CD14-positive monocyte (primary cell): ENCODE data around the gene SP7. TPM values are rescaled to one million over a fixed set of nuclear protein-coding genes. Genes with fewer than 3 reads are reported as not detected.

ENCODE experiments used
- DNase-seq, 3 donors: peaks; one replicate each; pipeline ENCODE4 v3.0.0-alpha.2; 2011 to 2022
- H2AFZ ChIP-seq: 2 replicates; pipeline ENCODE4 v1.6.0; 2012; ENCODE audit warnings: mild to moderate bottlenecking, low read depth, low read length, inconsistent platforms; ENCODE audit not compliant: insufficient read depth, poor library complexity, severe bottlenecking
- H3K27ac ChIP-seq, 2 donors: 1 replicate in 1 of 2; 2 replicates in 1 of 2; pipeline ENCODE4 v1.5.1; 2012 to 2013; ENCODE audit warnings: low read length in 2 of 2, control low read depth in 1 of 2, inconsistent platforms in 1 of 2, low read depth in 1 of 2, mild to moderate bottlenecking in 1 of 2
- H3K27me3 ChIP-seq, 2 donors: one replicate each; pipeline versions ENCODE4 v1.6.0 to v1.6.1; 2011 to 2013; ENCODE audit warnings: low read length in 2 of 2; ENCODE audit not compliant: control insufficient read depth in 2 of 2, insufficient read depth in 2 of 2
- H3K36me3 ChIP-seq, 2 donors: replicated peaks in 1 of 2; 1 replicate in 1 of 2; 2 replicates in 1 of 2; pipeline versions ENCODE4 v1.5.1 to v1.6.1; 2012 to 2013; ENCODE audit warnings: low read length in 2 of 2, control low read depth in 1 of 2, inconsistent platforms in 1 of 2, mild to moderate bottlenecking in 1 of 2; ENCODE audit not compliant: insufficient read depth in 2 of 2, control insufficient read depth in 1 of 2
- H3K4me1 ChIP-seq, 2 donors: 1 replicate in 1 of 2; 2 replicates in 1 of 2; pipeline versions ENCODE4 v1.5.1 to v1.6.1; 2012 to 2013; ENCODE audit warnings: low read length in 2 of 2, control low read depth in 1 of 2, inconsistent platforms in 1 of 2, mild to moderate bottlenecking in 1 of 2, moderate library complexity in 1 of 2; ENCODE audit not compliant: insufficient read depth in 2 of 2, control insufficient read depth in 1 of 2
- H3K4me2 ChIP-seq: replicated peaks from 2 replicates; pipeline ENCODE3; 2012; ENCODE audit warnings: low read length, moderate library complexity, mild to moderate bottlenecking; ENCODE audit not compliant: poor library complexity, severe bottlenecking; ENCODE audit errors: extremely low read depth
- H3K4me3 ChIP-seq, 3 experiments: fragments of 200-600 bp in 1 of 3; sonication (generic) in 1 of 3; replicated peaks in 1 of 3; 1 replicate in 2 of 3; 2 replicates in 1 of 3; pipeline ENCODE4 v1.5.1; 2011 to 2013; ENCODE audit warnings: low read length in 3 of 3, mild to moderate bottlenecking in 3 of 3, control low read depth in 2 of 3, low read depth in 2 of 3, inconsistent platforms in 1 of 3, moderate library complexity in 1 of 3
- H3K79me2 ChIP-seq: 2 replicates; pipeline ENCODE4 v1.6.0; 2012; ENCODE audit warnings: mild to moderate bottlenecking, control low read depth, inconsistent platforms, low read length, moderate library complexity; ENCODE audit not compliant: insufficient read depth
- H3K9ac ChIP-seq: 2 replicates; pipeline ENCODE4 v1.6.0; 2017; ENCODE audit warnings: low read length, mild to moderate bottlenecking; ENCODE audit not compliant: insufficient read depth, poor library complexity, severe bottlenecking
- H3K9me3 ChIP-seq, 2 donors: replicated peaks in 1 of 2; 1 replicate in 1 of 2; 2 replicates in 1 of 2; pipeline versions ENCODE4 v1.5.1 to v1.6.1; 2012 to 2013; ENCODE audit warnings: low read length in 2 of 2, control low read depth in 1 of 2; ENCODE audit not compliant: control insufficient read depth in 1 of 2, insufficient read depth in 1 of 2
- H4K20me1 ChIP-seq: 2 replicates; pipeline ENCODE4 v1.6.0; 2012; ENCODE audit warnings: mild to moderate bottlenecking, low read length, control low read depth, moderate library complexity; ENCODE audit not compliant: insufficient read depth
- H3K27ac Mint-ChIP-seq, 7 donors: one replicate each; pipeline ENCODE4 v1.8.0; 2020; ENCODE audit warnings: mild to moderate bottlenecking in 7 of 7, mixed read lengths in 7 of 7, moderate library complexity in 6 of 7, inconsistent platforms in 2 of 7
- H3K27me3 Mint-ChIP-seq, 3 donors: one replicate each; pipeline ENCODE4 v1.8.0; 2021 to 2022; ENCODE audit warnings: low read depth in 3 of 3, mild to moderate bottlenecking in 3 of 3, mixed read lengths in 3 of 3, moderate library complexity in 3 of 3, inconsistent platforms in 1 of 3
- H3K36me3 Mint-ChIP-seq, 2 donors: one replicate each; pipeline ENCODE4 v1.8.0; 2020; ENCODE audit warnings: mixed read lengths in 2 of 2, inconsistent platforms in 1 of 2, mild to moderate bottlenecking in 1 of 2
- H3K4me1 Mint-ChIP-seq: one replicate; pipeline ENCODE4 v1.8.0; 2020; ENCODE audit warnings: mild to moderate bottlenecking, mixed read lengths
- H3K4me3 Mint-ChIP-seq, 2 donors: one replicate each; pipeline ENCODE4 v1.8.0; 2020; ENCODE audit warnings: mild to moderate bottlenecking in 2 of 2, mixed read lengths in 2 of 2, moderate library complexity in 1 of 2
- H3K9me3 Mint-ChIP-seq, 7 donors: one replicate each; pipeline ENCODE4 v1.8.0; 2020 to 2022; ENCODE audit warnings: mixed read lengths in 7 of 7, mild to moderate bottlenecking in 6 of 7, moderate library complexity in 6 of 7, inconsistent platforms in 2 of 7
- WGBS: methylation state at CpG from one replicate; pipeline ENCODE4 v1.1.5; 2013; ENCODE audit warnings: missing lambda C conversion rate; ENCODE audit not compliant: insufficient coverage; 5-methylcytosine and 5-hydroxymethylcytosine counted together
- intact Hi-C, 2 donors: fragments of 100-400 bp; cut with micrococcal nuclease; formaldehyde crosslinking; loops; one replicate each; pipeline versions ENCODE4 v1.15.0 to v1.15.1; 2023
- polyA plus RNA-seq, 3 donors: library from polyadenylated mRNA; depleted of rRNA in 1 of 3; unstranded in 2 of 3; stranded (reverse) in 1 of 3; fragments of 300-500 nt in 2 of 3; fragments of >200 nt in 1 of 3; fragmentation: Illumina TruSeq in 2 of 3; gene quantifications; 1 replicate in 2 of 3; 2 replicates in 1 of 3; pipeline ENCODE4 v1.2.3, GENCODE V29; 2012 to 2021
- TF ChIP-seq, protein P1 (sequence below): fragments of 200-600 bp; IDR thresholded peaks from one replicate; pipeline ENCODE4 v1.8.0; 2022; ENCODE audit warnings: antibody characterized with exemption, mild to moderate bottlenecking

Gene SP7
- polyA plus RNA-seq, 3 donors: 0.04 TPM; not detected in 2

DNA sequence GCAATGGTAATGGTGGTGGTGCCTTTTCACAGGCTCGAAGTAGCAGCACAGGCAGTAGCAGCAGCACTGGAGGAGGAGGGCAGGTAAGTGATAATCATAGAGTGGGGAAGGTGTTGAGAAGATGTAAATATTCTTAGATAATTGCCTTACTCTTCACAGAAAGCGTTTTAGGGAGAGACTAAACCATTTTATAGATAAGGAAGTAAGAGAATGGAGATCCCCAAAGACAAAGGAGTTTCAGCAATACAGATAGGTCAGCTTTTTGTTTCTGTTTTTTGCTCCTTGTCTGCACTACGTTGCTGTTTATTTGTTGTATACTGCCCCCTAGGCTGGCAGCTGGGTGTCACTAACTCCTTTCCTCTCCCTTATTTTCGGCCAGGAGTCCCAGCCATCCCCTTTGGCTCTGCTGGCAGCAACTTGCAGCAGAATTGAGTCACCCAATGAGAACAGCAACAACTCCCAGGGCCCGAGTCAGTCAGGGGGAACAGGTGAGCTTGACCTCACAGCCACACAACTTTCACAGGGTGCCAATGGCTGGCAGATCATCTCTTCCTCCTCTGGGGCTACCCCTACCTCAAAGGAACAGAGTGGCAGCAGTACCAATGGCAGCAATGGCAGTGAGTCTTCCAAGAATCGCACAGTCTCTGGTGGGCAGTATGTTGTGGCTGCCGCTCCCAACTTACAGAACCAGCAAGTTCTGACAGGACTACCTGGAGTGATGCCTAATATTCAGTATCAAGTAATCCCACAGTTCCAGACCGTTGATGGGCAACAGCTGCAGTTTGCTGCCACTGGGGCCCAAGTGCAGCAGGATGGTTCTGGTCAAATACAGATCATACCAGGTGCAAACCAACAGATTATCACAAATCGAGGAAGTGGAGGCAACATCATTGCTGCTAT lies 45.8 kb upstream of the SP7 start:
- peak overlapping the region; percentile 79 to 97 for H3K4me3 Mint-ChIP-seq
- peaks cover 63 to 74% of the 10 kb centered on the region in 2 donors for H3K4me1 ChIP-seq
- no peaks in the 10 kb centered on the region for H3K9me3 Mint-ChIP-seq
- H3K36me3 ChIP-seq: peaks cover 28 to 44% of the 10 kb centered on the region in 2 donors
- TF ChIP-seq, protein P1, sequence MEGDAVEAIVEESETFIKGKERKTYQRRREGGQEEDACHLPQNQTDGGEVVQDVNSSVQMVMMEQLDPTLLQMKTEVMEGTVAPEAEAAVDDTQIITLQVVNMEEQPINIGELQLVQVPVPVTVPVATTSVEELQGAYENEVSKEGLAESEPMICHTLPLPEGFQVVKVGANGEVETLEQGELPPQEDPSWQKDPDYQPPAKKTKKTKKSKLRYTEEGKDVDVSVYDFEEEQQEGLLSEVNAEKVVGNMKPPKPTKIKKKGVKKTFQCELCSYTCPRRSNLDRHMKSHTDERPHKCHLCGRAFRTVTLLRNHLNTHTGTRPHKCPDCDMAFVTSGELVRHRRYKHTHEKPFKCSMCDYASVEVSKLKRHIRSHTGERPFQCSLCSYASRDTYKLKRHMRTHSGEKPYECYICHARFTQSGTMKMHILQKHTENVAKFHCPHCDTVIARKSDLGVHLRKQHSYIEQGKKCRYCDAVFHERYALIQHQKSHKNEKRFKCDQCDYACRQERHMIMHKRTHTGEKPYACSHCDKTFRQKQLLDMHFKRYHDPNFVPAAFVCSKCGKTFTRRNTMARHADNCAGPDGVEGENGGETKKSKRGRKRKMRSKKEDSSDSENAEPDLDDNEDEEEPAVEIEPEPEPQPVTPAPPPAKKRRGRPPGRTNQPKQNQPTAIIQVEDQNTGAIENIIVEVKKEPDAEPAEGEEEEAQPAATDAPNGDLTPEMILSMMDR: peak; percentile 82
- DNase-seq: peak; percentile 79 to 91 (median 89)
- H3K27me3 ChIP-seq: no peaks in the 10 kb centered on the region
- H3K4me2 ChIP-seq: peak overlapping the region; percentile 88
- peaks cover 63% of the 10 kb centered on the region for H3K79me2 ChIP-seq
- H3K27ac Mint-ChIP-seq: peak overlapping the region; percentile 95 to 98 (median 98)
- peaks cover 52% of the 10 kb centered on the region for H4K20me1 ChIP-seq
- peaks cover 50% of the 10 kb centered on the region for H3K4me1 Mint-ChIP-seq
- H3K4me3 ChIP-seq: peak overlapping the region; percentile 61 to 82 (median 80)
- intact Hi-C loops: loop anchor here (1.0 to 5.0 kb wide), 3 partner anchors 30 to 57 kb away; partner anchors contain the start of gene AMHR2 (in 2 of the 2)
- WGBS: 48% methylated on average over 7 of the region's 9 CpGs
- H2AFZ ChIP-seq: no peak overlapping the region
- H3K27me3 Mint-ChIP-seq: peaks cover 0 to 2% (median 1%) of the 10 kb centered on the region in 3 donors
- H3K27ac ChIP-seq: peak overlapping the region; percentile 89 to 91
- H3K9me3 ChIP-seq: no peaks in the 10 kb centered on the region
- peak overlapping the region; percentile 56 for H3K9ac ChIP-seq
- H3K36me3 Mint-ChIP-seq: peaks cover 33 to 49% of the 10 kb centered on the region in 2 donors
